DND-41 (cell line): ENCODE results near the gene PRRC1.

Experiments
- ATAC-seq: fragments of 200-7000 bp; cut with Tn5 transposase; 3 replicates; pipeline ENCODE4 v1.9.1; 2021; ENCODE audit warnings: low read depth; ENCODE audit not compliant: insufficient read depth
- DNase-seq: peaks from one replicate; pipeline ENCODE4 v3.0.0-alpha.2; 2020
- H2AFZ ChIP-seq: 2 replicates; pipeline ENCODE4 v1.6.0; 2012; ENCODE audit warnings: low read depth, low read length
- H3K27ac ChIP-seq: 2 replicates; pipeline ENCODE4 v1.5.1; 2012; ENCODE audit warnings: low read length, inconsistent platforms
- H3K27me3 ChIP-seq: fragments of 200-600 bp; sonication (generic); 2 replicates; pipeline ENCODE4 v1.6.0; 2012; ENCODE audit warnings: low read length, mild to moderate bottlenecking, inconsistent platforms; ENCODE audit not compliant: insufficient read depth, poor library complexity
- H3K36me3 ChIP-seq: 2 replicates; pipeline ENCODE4 v1.5.1; 2012; ENCODE audit warnings: low read length, inconsistent platforms; ENCODE audit not compliant: insufficient read depth
- H3K4me1 ChIP-seq: 2 replicates; pipeline ENCODE4 v1.5.1; 2012; ENCODE audit warnings: mild to moderate bottlenecking, low read length; ENCODE audit not compliant: insufficient read depth
- H3K4me2 ChIP-seq: 2 replicates; pipeline ENCODE4 v1.6.0; 2012; ENCODE audit warnings: mild to moderate bottlenecking, moderate library complexity, low read length, inconsistent platforms; ENCODE audit not compliant: insufficient read depth
- H3K4me3 ChIP-seq, 2 experiments: fragments of 200-600 bp in 1 of 2; shearing (Covaris generic) in 1 of 2; 2 replicates each; pipeline ENCODE4 v1.5.1; 2012 to 2016; ENCODE audit warnings: inconsistent platforms in 2 of 2, low read length in 2 of 2, mild to moderate bottlenecking in 2 of 2, low read depth in 1 of 2, moderate library complexity in 1 of 2
- H3K79me2 ChIP-seq: 2 replicates; pipeline ENCODE4 v1.6.0; 2012; ENCODE audit warnings: low read length, inconsistent platforms; ENCODE audit not compliant: insufficient read depth
- H3K9ac ChIP-seq: 2 replicates; pipeline ENCODE4 v1.6.0; 2012; ENCODE audit warnings: low read depth, mild to moderate bottlenecking, inconsistent platforms, low read length, moderate library complexity
- H3K9me3 ChIP-seq: 2 replicates; pipeline ENCODE4 v1.5.1; 2012; ENCODE audit warnings: low read length, moderate library complexity, mild to moderate bottlenecking, inconsistent platforms; ENCODE audit not compliant: insufficient read depth, severe bottlenecking
- H4K20me1 ChIP-seq: 2 replicates; pipeline ENCODE4 v1.6.0; 2012; ENCODE audit warnings: low read length; ENCODE audit not compliant: insufficient read depth
- CTCF ChIP-seq: IDR thresholded peaks from 2 replicates; pipeline ENCODE4 v1.5.1; 2012; ENCODE audit warnings: borderline replicate concordance, low read length, moderate library complexity, mild to moderate bottlenecking; ENCODE audit not compliant: poor library complexity, severe bottlenecking; ENCODE audit errors: extremely low read depth
- EZH2 ChIP-seq: IDR thresholded peaks from 3 replicates; pipeline ENCODE4 v1.6.1; 2012; ENCODE audit warnings: borderline replicate concordance, low read depth, mild to moderate bottlenecking, moderate library complexity, low read length, inconsistent platforms; ENCODE audit not compliant: severe bottlenecking

PRRC1 gene

GRCh38 chr5:127513408-127513970, 4.0 kb upstream of the PRRC1 start:
- Histone ChIP-seq H3K9ac (no peak overlapping the region), H2AFZ (no peak overlapping the region), H3K4me3 (no peak overlapping the region), H3K79me2 (peaks cover 10% of the 10 kb centered on the region), H3K27ac (no peak overlapping the region), H3K36me3 (no peaks in the 10 kb centered on the region; the same call in 1 of the 2 replicates), H3K9me3 (no peaks in the 10 kb centered on the region), H3K4me2 (no peak overlapping the region), H3K27me3 (peaks cover 15% of the 10 kb centered on the region), H3K4me1 (peaks cover 10% of the 10 kb centered on the region), H4K20me1 (no peaks in the 10 kb centered on the region)
- no peak for DNase-seq
- ATAC-seq: no peak
- TF ChIP-seq EZH2 (no peak), CTCF (no peak)

GRCh38 chr5:127514816-127515215, 2.6 kb upstream of the PRRC1 start:
- H4K20me1 ChIP-seq: no peaks in the 10 kb centered on the region
- no peak overlapping the region for H3K4me2 ChIP-seq
- no peak for ATAC-seq
- H3K9ac ChIP-seq: no peak overlapping the region
- H3K27ac ChIP-seq: no peak overlapping the region
- H3K4me3 ChIP-seq: no peak overlapping the region
- H3K79me2 ChIP-seq: peaks cover 23% of the 10 kb centered on the region
- H3K36me3 ChIP-seq: peaks cover 7% of the 10 kb centered on the region
- peaks cover 24% of the 10 kb centered on the region for H3K4me1 ChIP-seq
- no peak overlapping the region for H2AFZ ChIP-seq
- DNase-seq: no peak
- TF ChIP-seq EZH2 (no peak), CTCF (no peak)
- peaks cover 10% of the 10 kb centered on the region for H3K27me3 ChIP-seq
- H3K9me3 ChIP-seq: no peaks in the 10 kb centered on the region

- Histone ChIP-seq H3K9me3 (no peaks in the 10 kb centered on the region), H4K20me1 (no peaks in the 10 kb centered on the region), H3K27ac (no peak overlapping the region), H3K4me3 (no peak overlapping the region), H3K36me3 (peaks cover 15% of the 10 kb centered on the region), H3K4me2 (no peak overlapping the region), H3K9ac (no peak overlapping the region), H3K27me3 (peaks cover 8% of the 10 kb centered on the region), H3K79me2 (peaks cover 34% of the 10 kb centered on the region), H3K4me1 (peaks cover 26% of the 10 kb centered on the region), H2AFZ (no peak overlapping the region)
- ATAC-seq (no peak), DNase-seq (no peak)
- no peak for TF ChIP-seq EZH2
Observed at GRCh38 chr5:127515693-127516440, 1.6 kb upstream of the PRRC1 start.

- no peak for DNase-seq
- H3K79me2 ChIP-seq: peaks cover 46% of the 10 kb centered on the region
- no peak; the same call in 2 of the 3 replicates for ATAC-seq
- peaks cover 25% of the 10 kb centered on the region for H3K36me3 ChIP-seq
- no peaks in the 10 kb centered on the region for H3K27me3 ChIP-seq
- peak overlapping the region; percentile 77 for H3K4me2 ChIP-seq
- TF ChIP-seq CTCF (no peak), EZH2 (no peak)
- H2AFZ ChIP-seq: peak overlapping the region; percentile 90
- H3K9ac ChIP-seq: peak overlapping the region; percentile 94
- peaks cover 26% of the 10 kb centered on the region for H3K4me1 ChIP-seq
- peaks cover 5% of the 10 kb centered on the region for H3K9me3 ChIP-seq
- H3K4me3 ChIP-seq: peak overlapping the region; percentile 12 to 97; a peak in 3 of 4 replicates
- peak overlapping the region; percentile 27; the same call in 1 of the 2 replicates for H3K27ac ChIP-seq
- H4K20me1 ChIP-seq: no peaks in the 10 kb centered on the region; the same call in 1 of the 2 replicates
Observed at GRCh38 chr5:127517110-127517479, 345 bp upstream of the PRRC1 start.
